Limb (tissue), 2 donors: ENCODE measurements around the gene CATSPER1.

Experiments used
- DNase-seq, 2 donors: peaks; one replicate each; pipeline ENCODE4 v3.0.0-alpha.2; 2016; ENCODE audit errors: extremely low spot score in 2 of 2

The CATSPER1 gene

GRCh38 chr11:66026017-66026529, at the start of gene CATSPER1:
Gene CATSPER1 (minus strand): TSS chr11:66026479. CDS start chr11:66026379, 100 bp downstream.
- no peak for DNase-seq

- no peak for DNase-seq
Measured at GRCh38 chr11:66075273-66075672, 49.0 kb upstream of the CATSPER1 start.

GRCh38 chr11:66073669-66074068, 47.4 kb upstream of the CATSPER1 start:
- no peak for DNase-seq

- DNase-seq = no peak
Measured at GRCh38 chr11:66072518-66072917, 46.2 kb upstream of the CATSPER1 start.

- no peak for DNase-seq
Measured at GRCh38 chr11:66072081-66072480, 45.8 kb upstream of the CATSPER1 start.

GRCh38 chr11:66071381-66071801, 45.1 kb upstream of the CATSPER1 start:
- no peak for DNase-seq

GRCh38 chr11:66070604-66071380, 44.5 kb upstream of the CATSPER1 start:
- peak in 1 of 2 donors; percentile 54 for DNase-seq

GRCh38 chr11:66069715-66070603, 43.7 kb upstream of the CATSPER1 start, which contains the start of gene PACS1:
Gene PACS1 (plus strand): TSS chr11:66070272. CDS start chr11:66070487, 215 bp downstream.
- DNase-seq = peak; percentile 69 to 87

GRCh38 chr11:66068923-66069714, 42.8 kb upstream of the CATSPER1 start:
- DNase-seq = peak in 1 of 2 donors; percentile 38

GRCh38 chr11:66068154-66068821, 42.0 kb upstream of the CATSPER1 start:
- DNase-seq = peak; percentile 65 to 87

GRCh38 chr11:66067640-66068039, 41.4 kb upstream of the CATSPER1 start:
- no peak for DNase-seq

- no peak for DNase-seq
Measured at GRCh38 chr11:66066751-66067150, 40.5 kb upstream of the CATSPER1 start.

GRCh38 chr11:66064571-66064970, 38.3 kb upstream of the CATSPER1 start:
- no peak for DNase-seq

- DNase-seq = no peak
Measured at GRCh38 chr11:66063900-66064299, 37.6 kb upstream of the CATSPER1 start.

- DNase-seq = no peak
Measured at GRCh38 chr11:66062408-66062807, 36.1 kb upstream of the CATSPER1 start.

GRCh38 chr11:66061268-66061667, 35.0 kb upstream of the CATSPER1 start:
- no peak for DNase-seq

GRCh38 chr11:66059966-66060680, 33.8 kb upstream of the CATSPER1 start:
- DNase-seq = no peak

GRCh38 chr11:66056501-66056900, 30.2 kb upstream of the CATSPER1 start:
- no peak for DNase-seq

- DNase-seq = no peak
Measured at GRCh38 chr11:66055021-66055420, 28.7 kb upstream of the CATSPER1 start.

- no peak for DNase-seq
Measured at GRCh38 chr11:66052664-66052982, 26.3 kb upstream of the CATSPER1 start.
